T1000 (cell line): Measurements from ENCODE around the gene IRX4.
"Not testable (repeated sequence)": the region's sequence is repeated elsewhere in the genome, so short reads cannot be mapped to it uniquely, and the experiment has no call there.

Experiments used
- DNase-seq: peaks from one replicate; lab custom pipeline; 2025; ENCODE audit warnings: mixed read lengths; lab: John Stamatoyannopoulos, UW

Gene IRX4

GRCh38 chr5:1856596-1857255 is 26.0 kb downstream of the IRX4 start:
- DNase-seq = no peak

GRCh38 chr5:1855596-1855995 is 27.1 kb downstream of the IRX4 start:
- no peak for DNase-seq

- no peak for DNase-seq
Measured at GRCh38 chr5:1855075-1855474, 27.6 kb downstream of the IRX4 start.

GRCh38 chr5:1853531-1853930 is 29.2 kb downstream of the IRX4 start:
- no peak for DNase-seq

- no peak for DNase-seq
Measured at GRCh38 chr5:1852324-1852947, 30.3 kb downstream of the IRX4 start.

GRCh38 chr5:1851290-1851934 is 31.3 kb downstream of the IRX4 start:
- DNase-seq = no peak

GRCh38 chr5:1850324-1851154 is 32.2 kb downstream of the IRX4 start:
- DNase-seq = no peak

GRCh38 chr5:1847611-1848010 is 35.1 kb downstream of the IRX4 start:
- DNase-seq = no peak

GRCh38 chr5:1847056-1847455 is 35.7 kb downstream of the IRX4 start:
- no peak for DNase-seq

- no peak for DNase-seq
Measured at GRCh38 chr5:1846583-1846982, 36.1 kb downstream of the IRX4 start.

GRCh38 chr5:1845696-1846095 is 37.0 kb downstream of the IRX4 start:
- no peak for DNase-seq

GRCh38 chr5:1844708-1845436 is 37.9 kb downstream of the IRX4 start:
- no peak for DNase-seq

- DNase-seq = not testable (repeated sequence)
Measured at GRCh38 chr5:1843761-1844160, 39.0 kb downstream of the IRX4 start.

- DNase-seq = no peak
Measured at GRCh38 chr5:1842004-1842819, 40.5 kb downstream of the IRX4 start.

- no peak for DNase-seq
Measured at GRCh38 chr5:1840741-1841521, 41.8 kb downstream of the IRX4 start.

- DNase-seq = no peak
Measured at GRCh38 chr5:1840071-1840547, 42.6 kb downstream of the IRX4 start.

- DNase-seq = no peak
Measured at GRCh38 chr5:1838013-1838412, 44.7 kb downstream of the IRX4 start.

- no peak for DNase-seq
Measured at GRCh38 chr5:1836891-1837880, 45.5 kb downstream of the IRX4 start.
